Fibroblast of mammary gland (primary cell): ENCODE measurements around the gene TMEM125.

Experiments
- DNase-seq: peaks from one replicate; pipeline ENCODE4 v3.0.0-alpha.2; 2010; ENCODE audit warnings: low read depth
- H3K4me3 ChIP-seq: 2 replicates; pipeline ENCODE4 v1.5.1; 2011; ENCODE audit warnings: low read depth, mild to moderate bottlenecking, low read length, moderate library complexity; ENCODE audit not compliant: control insufficient read depth
- CTCF ChIP-seq: conservative IDR thresholded peaks from 2 replicates; pipeline ENCODE4 v1.5.1; 2011; ENCODE audit warnings: low read depth, low read length, inconsistent platforms; ENCODE audit not compliant: control insufficient read depth, insufficient read depth

The TMEM125 gene

GRCh38 chr1:43299101-43299500 is 29.3 kb downstream of the TMEM125 start:
- H3K4me3 ChIP-seq, result no peak overlapping the region
- no peak for DNase-seq
- TF ChIP-seq CTCF, result no peak

- DNase-seq, result no peak
- TF ChIP-seq CTCF, result no peak
- H3K4me3 ChIP-seq, result no peak within 1 kb of the TSS
Observed at GRCh38 chr1:43300378-43301094, 30.8 kb downstream of the TMEM125 start, which contains the start of gene TIE1. Gene TIE1, plus strand, starts transcription at chr1:43300982. Its CDS starts 90 bp downstream, at chr1:43301072.

GRCh38 chr1:43302201-43302600 is 32.4 kb downstream of the TMEM125 start:
- H3K4me3 ChIP-seq, result no peak overlapping the region
- no peak for TF ChIP-seq CTCF
- DNase-seq, result no peak

- DNase-seq, result peak; percentile 18
- no peak for TF ChIP-seq CTCF
- no peak overlapping the region for H3K4me3 ChIP-seq
Observed at GRCh38 chr1:43302721-43303470, 33.1 kb downstream of the TMEM125 start.

- H3K4me3 ChIP-seq, result no peak overlapping the region
- TF ChIP-seq CTCF, result no peak
- DNase-seq, result no peak
Observed at GRCh38 chr1:43303471-43304313, 33.9 kb downstream of the TMEM125 start.

GRCh38 chr1:43304314-43304681 is 34.5 kb downstream of the TMEM125 start:
- no peak overlapping the region for H3K4me3 ChIP-seq
- no peak for TF ChIP-seq CTCF
- no peak for DNase-seq
